Left hindlimb (tissue), 1 donor: ENCODE measurements around the gene MAVS.

Source experiments
- DNase-seq: peaks from one replicate; pipeline ENCODE4 v3.0.0-alpha.2; 2018

The MAVS gene

GRCh38 chr20:3846740-3847428, at the start of gene MAVS:
Gene MAVS (plus strand): TSS chr20:3846834. CDS start chr20:3854625, 7,791 bp downstream.
- peak; percentile 90 for DNase-seq

DNA sequence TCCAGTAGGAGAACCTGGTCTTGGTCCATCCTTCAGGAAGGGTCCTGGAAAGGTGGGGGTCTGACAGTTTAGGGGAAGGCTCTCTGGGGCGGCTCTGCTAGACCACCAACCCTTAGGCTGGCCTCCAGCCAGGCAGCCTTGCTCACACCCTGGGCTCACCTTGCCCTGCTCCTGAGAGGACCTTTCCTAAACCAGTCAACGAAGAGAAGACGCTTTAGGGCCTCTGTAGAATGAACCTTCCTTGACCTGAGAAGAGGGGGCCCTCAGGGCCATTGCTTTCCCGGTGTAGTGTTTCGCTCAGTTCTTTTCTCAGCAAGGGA, 49.4 kb upstream of the MAVS start:
- DNase-seq, result no peak

DNA sequence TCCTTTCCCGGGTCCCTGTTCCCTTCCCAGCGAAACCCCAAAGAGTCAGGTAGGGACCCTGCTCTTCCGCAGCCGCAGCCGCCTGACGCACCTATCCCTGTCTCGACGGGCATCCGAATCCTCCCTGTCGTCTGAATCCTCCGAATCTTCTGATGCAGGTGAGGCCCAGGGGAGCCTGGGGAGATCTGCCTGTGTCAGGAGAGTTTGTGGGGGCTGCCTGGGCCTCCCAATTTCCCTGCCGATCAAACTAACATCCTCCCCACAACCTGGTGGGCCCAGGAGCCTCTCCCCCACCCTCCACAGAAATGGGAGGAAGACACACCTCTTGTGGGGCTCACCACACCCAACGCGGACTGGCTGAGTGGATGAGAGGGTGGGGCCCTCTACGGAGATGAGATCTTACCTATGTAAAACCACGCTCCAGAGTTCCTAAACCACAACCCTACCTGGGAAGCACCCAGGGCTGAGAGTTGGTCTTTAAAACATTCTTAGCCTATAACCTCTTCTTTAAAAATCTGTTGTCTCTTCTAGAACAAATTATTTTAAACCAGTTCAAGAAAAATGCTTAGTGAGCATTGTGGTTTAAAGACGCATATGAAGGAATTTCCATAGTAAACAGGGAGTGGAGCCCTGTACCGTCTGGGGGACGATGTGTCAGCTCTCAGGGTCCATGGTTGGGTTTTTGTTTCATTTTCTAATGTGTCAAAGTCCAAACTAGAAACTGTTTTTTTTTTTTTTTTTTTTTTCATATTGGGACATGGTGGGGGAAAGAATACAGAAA, 48.9 kb upstream of the MAVS start:
- no peak for DNase-seq

DNA sequence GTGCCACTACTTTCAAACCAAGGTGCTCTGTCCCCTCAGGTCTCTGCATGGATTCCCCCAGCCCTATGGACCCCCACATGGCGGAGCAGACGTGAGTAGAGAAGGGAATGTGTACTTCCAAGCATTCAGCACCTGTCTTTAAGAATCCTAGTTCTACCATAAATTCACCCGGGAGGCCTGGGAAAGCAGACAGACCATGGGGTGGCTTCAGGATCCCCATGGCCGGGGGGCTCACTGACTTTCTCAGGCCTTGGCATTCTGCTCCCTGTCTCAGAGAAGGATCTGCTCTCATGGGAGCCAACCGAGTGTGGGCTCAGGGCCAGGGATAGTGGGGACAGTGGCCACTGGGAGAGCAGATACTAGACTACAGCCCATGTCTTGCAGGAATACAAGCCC, 48.3 kb upstream of the MAVS start:
- DNase-seq, result no peak

DNA sequence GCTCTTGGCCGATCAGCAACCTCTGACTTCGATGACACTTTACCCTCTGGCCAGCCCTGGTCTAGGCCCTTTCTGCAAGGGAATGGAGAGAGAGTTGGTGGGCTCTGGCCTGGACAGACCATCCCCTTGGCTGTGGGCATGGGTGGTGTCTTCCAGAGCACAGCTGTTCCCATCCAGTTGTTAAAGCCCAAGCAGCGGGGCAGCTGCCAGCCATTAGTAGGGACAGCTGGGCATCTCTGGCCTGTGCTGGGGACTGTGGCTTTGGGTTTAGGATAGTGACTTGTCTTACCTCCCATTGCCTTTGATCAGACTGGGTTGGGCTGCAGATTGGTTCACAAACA, 47.8 kb upstream of the MAVS start:
- DNase-seq, result no peak

- DNase-seq, result no peak
These were observed 46.3 kb upstream of the MAVS start for GRCh38 chr20:3800256-3800877.

DNA sequence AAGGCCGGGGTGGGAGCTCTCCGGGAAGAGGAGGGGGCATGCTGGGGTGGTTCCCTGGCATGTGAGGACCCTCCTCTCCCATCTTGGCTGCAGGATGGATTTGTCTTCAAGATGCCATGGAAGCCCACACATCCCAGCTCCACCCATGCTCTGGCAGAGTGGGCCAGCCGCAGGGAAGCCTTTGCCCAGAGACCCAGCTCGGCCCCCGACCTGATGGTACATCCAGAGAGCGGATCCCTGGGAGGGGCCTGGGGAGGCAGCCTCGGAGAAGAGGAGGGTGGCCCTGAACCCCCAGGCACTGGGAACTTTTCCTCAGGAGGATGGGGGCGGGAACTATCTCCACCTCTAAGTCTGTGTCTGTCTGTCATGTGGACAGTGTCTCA, 45.8 kb upstream of the MAVS start:
- DNase-seq, result no peak

- DNase-seq, result no peak
These were observed 45.3 kb upstream of the MAVS start for GRCh38 chr20:3801299-3801698.

DNA sequence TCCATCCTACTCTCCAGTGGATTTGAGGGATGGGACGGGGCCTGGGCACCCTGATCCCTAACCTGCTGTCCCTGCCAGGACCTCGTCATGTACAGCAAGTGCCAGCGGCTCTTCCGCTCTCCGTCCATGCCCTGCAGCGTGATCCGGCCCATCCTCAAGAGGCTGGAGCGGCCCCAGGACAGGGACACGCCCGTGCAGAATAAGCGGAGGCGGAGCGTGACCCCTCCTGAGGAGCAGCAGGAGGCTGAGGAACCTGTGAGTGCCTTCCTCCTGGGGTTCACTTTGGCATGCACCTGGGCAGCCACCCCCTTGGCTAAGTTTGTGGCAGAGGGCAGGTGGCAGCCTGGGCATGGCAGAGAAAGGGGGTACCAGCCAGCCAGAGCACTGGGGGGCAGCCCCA, 44.8 kb upstream of the MAVS start:
- no peak for DNase-seq

- DNase-seq, result no peak
These were observed 44.0 kb upstream of the MAVS start for GRCh38 chr20:3802524-3803239.

DNA sequence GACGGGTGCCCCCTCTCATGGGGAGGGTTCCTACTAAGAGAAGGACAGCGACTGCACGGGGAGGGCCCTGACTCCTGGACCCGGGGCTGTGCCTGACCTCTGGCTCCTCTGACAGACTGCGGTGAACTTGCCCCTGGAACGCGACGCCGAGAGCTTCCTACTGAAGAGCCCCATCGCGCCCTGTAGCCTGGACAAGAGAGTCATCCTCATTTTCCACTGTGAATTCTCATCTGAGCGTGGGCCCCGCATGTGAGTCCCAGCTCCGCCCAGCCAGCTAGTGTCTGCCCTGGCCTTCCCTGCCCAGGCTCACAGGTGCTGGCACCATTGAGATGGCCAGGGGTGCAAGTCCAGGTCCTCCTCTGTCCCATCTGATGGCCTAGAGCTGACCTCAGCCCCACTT, 43.3 kb upstream of the MAVS start:
- DNase-seq, result no peak

DNA sequence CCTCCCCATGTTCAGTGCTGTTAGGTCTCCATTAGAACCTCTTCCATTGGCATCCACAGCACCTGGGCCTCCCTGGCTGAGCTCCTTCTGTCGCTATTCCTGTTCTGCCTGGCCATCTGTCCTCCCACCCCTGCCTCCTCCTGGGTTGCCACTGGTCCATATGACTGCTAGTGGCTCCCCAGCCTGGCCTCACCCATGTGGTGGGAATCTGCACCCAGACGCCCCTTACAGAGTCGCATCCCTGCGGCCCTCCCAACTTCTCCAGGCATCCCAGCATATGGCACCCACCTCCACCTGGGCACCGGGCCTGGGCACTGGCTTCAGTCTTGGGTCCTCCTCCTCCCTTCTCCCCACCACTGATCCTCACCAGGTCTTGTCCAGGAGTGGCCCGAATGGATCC, 42.8 kb upstream of the MAVS start:
- peak; percentile 15 for DNase-seq

GRCh38 chr20:3804254-3804751, 42.3 kb upstream of the MAVS start:
- DNase-seq, result peak; percentile 7

DNA sequence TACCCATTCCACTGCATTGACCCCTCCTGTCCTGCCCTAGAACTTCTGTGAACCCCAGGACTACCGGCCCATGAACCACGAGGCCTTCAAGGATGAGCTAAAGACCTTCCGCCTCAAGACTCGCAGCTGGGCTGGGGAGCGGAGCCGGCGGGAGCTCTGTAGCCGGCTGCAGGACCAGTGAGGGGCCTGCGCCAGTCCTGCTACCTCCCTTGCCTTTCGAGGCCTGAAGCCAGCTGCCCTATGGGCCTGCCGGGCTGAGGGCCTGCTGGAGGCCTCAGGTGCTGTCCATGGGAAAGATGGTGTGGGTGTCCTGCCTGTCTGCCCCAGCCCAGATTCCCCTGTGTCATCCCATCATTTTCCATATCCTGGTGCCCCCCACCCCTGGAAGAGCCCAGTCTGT, 41.9 kb upstream of the MAVS start:
- DNase-seq, result peak; percentile 23

DNA sequence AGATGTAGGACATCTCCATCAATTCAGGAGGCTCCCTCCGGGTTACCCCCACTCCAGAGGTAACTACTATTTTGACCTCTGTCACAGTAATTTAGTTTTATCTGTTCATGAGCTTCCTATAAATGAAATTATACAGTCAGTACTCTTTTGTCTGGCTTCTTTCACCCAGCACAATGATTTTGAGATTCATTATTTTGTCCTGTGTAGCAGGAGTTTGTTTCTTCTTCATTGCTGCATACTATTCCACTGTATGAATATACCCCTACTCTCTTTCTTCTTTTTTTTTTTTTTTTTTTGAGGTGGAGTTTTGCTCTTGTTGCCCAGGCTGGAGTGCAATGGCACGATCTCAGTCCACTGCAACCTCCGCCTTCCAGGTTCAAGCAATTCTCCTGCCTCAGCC, 38.1 kb upstream of the MAVS start:
- DNase-seq, result no peak

DNA sequence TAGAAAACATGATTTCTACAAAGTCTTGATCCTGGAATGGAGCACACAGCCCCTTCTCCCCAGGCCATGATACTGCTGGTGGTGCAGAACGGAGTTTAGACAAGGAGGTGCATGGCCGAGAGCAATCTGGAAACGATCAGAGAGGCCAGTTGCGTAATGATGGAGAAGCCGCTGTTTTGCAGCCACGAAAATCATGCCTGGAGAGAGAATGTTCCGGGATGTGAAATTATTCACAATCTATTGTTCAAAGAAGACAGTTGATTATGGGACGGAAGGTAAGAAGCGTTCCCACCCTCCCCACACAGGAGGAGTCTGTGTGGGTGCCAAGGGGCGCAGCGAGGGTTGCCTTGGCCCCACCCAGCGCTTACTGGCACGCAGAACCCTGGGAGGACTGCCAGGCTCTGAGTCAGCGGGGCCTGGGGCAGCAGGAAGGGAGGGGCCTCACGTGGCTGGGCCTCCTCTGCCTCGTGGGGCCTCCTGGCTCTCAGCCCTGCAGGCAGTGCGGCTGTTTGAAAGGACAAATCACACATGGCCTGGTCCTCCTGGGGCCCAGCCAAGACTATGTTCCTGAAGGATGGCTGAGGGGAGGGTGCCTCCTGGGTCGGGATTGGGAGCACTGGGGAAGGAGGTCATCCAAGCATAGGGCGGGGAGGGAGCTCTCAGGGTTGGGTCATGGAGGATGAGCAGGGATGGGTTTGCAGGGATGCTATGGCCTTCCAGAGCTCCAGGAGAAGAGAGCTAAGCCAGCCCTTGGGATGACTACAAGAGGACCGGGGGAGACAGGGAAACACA, 35.0 kb upstream of the MAVS start:
- peak; percentile 98 for DNase-seq

GRCh38 chr20:3812259-3812681, 34.4 kb upstream of the MAVS start:
- no peak for DNase-seq

DNA sequence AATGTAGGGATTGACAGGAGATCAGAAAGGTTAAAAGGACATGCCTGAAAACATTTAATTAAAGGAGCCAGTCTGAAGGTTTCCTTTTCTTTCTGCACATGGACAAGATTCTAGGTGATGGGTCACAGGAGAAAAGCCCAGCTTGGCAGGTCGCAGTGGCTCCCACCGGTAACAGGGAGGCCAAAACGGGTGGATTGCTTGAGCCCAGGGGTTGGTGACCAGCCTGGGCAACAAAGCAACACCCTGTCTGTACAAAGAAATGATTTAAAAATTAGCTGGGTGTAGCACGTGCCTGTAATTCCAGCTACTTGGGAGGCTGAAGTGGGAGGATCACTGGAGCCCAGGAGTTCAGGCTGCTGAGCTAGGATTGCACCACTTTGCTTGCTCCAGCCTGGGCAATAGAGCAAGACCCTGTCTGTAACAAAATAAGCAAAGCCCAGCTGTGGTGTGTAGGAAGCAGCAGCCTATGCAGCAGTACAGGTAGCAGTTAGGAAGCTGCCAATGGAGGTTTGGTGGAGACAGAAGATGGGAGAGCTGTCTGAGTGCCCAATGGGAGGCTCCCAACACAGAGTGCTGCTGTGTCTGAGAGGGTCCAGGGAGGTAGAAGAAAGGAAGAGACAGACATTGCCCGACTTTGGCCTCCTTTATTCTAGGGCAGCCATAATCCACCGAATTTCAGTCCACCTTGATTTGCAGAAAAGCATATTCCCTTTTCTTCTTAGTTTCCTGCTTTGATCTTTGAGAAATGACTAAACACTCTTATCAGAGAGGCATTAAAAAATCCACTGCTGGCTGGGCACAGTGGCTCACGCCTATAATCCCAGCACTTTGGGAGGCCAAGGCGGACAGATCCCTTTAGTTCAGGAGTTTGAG, 33.4 kb upstream of the MAVS start:
- no peak for DNase-seq

DNA sequence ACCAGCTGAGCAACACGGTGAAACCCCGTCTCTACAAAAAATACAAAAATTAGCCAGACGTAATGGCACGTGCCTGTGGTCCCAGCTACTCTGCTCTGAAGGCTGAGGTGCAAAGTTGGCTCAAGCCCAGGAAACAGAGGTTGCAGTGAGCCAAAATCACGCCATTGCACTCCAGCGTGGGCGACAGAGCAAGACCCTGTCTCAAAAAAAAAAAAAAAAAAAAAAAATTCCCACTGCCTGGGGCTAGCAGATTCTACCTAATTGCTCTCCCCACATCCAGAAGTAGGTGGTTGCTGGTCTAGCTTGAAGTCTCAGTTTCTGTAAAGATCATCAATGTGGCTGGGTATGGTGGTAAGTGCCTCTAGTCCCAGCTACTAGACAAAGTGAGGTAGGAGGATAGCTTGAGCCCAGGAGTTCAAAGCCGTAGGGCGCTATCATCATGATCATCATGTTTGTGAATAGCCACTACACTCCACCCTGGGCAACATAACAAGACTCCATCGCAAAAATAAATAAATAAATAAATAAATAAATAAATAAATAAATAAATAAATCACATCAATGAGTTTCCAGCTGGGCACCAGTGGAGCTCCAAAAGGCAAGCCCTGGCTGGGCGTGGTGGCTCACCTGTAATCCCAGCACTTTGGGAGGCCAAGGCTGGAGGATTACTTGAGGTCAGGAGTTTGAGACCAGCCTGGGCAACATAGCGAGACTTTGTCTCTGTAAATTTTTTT, 32.6 kb upstream of the MAVS start:
- DNase-seq, result no peak

GRCh38 chr20:3814928-3815495, 31.6 kb upstream of the MAVS start:
- DNase-seq, result no peak
